Mesendoderm (in vitro differentiated cells): ENCODE measurements around the gene ZNF605.
"Not testable (repeated sequence)": the region's sequence is repeated elsewhere in the genome, so short reads cannot be mapped to it uniquely, and the experiment has no call there.

Experiments
- DNase-seq: peaks from one replicate; pipeline ENCODE4 v3.0.0; 2013
- H2AK5ac ChIP-seq: 2 replicates; pipeline ENCODE4 v1.6.1; 2013; ENCODE audit warnings: low read length, inconsistent platforms
- H2BK120ac ChIP-seq: 2 replicates; pipeline ENCODE4 v1.6.1; 2013; ENCODE audit warnings: low read depth, mild to moderate bottlenecking, low read length, moderate library complexity, mixed read lengths
- H2BK15ac ChIP-seq: replicated peaks from 2 replicates; pipeline ENCODE4 v1.6.1; 2013; ENCODE audit warnings: low read depth, mild to moderate bottlenecking, moderate library complexity
- H2BK5ac ChIP-seq: 2 replicates; pipeline ENCODE4 v1.6.1; 2013; ENCODE audit warnings: low read length, inconsistent platforms
- H3K18ac ChIP-seq: 2 replicates; pipeline ENCODE4 v1.6.1; 2013; ENCODE audit warnings: mild to moderate bottlenecking, low read length, mixed read lengths
- H3K23ac ChIP-seq: one replicate; pipeline ENCODE4 v1.6.1; 2013; ENCODE audit warnings: low read length
- H3K27ac ChIP-seq: 2 replicates; pipeline ENCODE4 v1.5.1; 2013; ENCODE audit warnings: low read depth, mild to moderate bottlenecking, inconsistent platforms, low read length, moderate library complexity
- H3K27me3 ChIP-seq: 2 replicates; pipeline ENCODE4 v1.6.1; 2013; ENCODE audit warnings: low read length, control low read depth, mild to moderate bottlenecking, inconsistent platforms; ENCODE audit not compliant: insufficient read depth, poor library complexity
- H3K36me3 ChIP-seq: 2 replicates; pipeline ENCODE4 v1.6.1; 2013; ENCODE audit warnings: low read length, inconsistent platforms; ENCODE audit not compliant: control insufficient read depth, insufficient read depth
- H3K4ac ChIP-seq: one replicate; pipeline ENCODE4 v1.6.1; 2013; ENCODE audit warnings: low read depth, mild to moderate bottlenecking, low read length, moderate library complexity
- H3K4me1 ChIP-seq: 2 replicates; pipeline ENCODE4 v1.6.1; 2013; ENCODE audit warnings: low read depth, low read length, inconsistent platforms; ENCODE audit not compliant: control insufficient read depth
- H3K4me2 ChIP-seq: 2 replicates; pipeline ENCODE4 v1.6.1; 2013; ENCODE audit warnings: low read length
- H3K4me3 ChIP-seq: 2 replicates; pipeline ENCODE4 v1.5.1; 2013; ENCODE audit warnings: mild to moderate bottlenecking, low read length
- H3K56ac ChIP-seq: one replicate; pipeline ENCODE4 v1.6.1; 2013; ENCODE audit warnings: low read length
- H3K79me1 ChIP-seq: 2 replicates; pipeline ENCODE4 v1.6.1; 2013; ENCODE audit warnings: low read length, inconsistent platforms
- H3K79me2 ChIP-seq: 2 replicates; pipeline ENCODE4 v1.6.1; 2013; ENCODE audit warnings: mild to moderate bottlenecking, low read length; ENCODE audit not compliant: control insufficient read depth, insufficient read depth
- H3K9ac ChIP-seq: 2 replicates; pipeline ENCODE4 v1.6.1; 2013; ENCODE audit warnings: low read length, inconsistent platforms
- H4K5ac ChIP-seq: one replicate; pipeline ENCODE4 v1.6.1; 2013; ENCODE audit warnings: low read length
- H4K8ac ChIP-seq: one replicate; pipeline ENCODE4 v1.6.1; 2013; ENCODE audit warnings: low read depth, mild to moderate bottlenecking, control low read depth, low read length, moderate library complexity
- WGBS: extraction: QIAGEN DNeasy Blood & Tissue Kit; methylation state at CpG from one replicate; pipeline ENCODE4 v1.1.7; 2013; ENCODE audit warnings: low lambda C conversion rate, missing lambda C conversion rate; ENCODE audit not compliant: insufficient coverage; ENCODE audit errors: extremely low coverage; 5-methylcytosine and 5-hydroxymethylcytosine counted together

ZNF605 gene

DNA sequence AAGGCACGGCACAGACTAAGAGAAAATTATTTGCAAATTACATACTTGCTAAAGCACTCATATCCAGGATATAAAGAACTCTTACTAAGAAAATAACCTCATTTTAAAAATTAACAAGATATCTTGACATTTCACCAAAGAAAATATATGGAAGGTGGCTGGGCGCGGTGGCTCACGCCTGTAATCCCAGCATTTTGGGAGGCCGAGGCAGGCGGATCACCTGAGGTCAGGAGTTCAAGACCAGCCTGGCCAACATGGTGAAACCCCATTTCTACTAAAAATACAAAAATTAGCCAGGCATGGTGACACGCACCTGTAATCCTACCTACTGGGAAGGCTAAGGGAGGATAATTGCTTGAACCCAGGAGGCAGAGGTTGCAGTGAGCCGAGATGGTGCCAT, 19.2 kb downstream of the ZNF605 start:
- H3K4me1 ChIP-seq, H3K23ac ChIP-seq: not testable (repeated sequence)
- no CpG with 5 or more reads among the region's 8 CpGs for WGBS

DNA sequence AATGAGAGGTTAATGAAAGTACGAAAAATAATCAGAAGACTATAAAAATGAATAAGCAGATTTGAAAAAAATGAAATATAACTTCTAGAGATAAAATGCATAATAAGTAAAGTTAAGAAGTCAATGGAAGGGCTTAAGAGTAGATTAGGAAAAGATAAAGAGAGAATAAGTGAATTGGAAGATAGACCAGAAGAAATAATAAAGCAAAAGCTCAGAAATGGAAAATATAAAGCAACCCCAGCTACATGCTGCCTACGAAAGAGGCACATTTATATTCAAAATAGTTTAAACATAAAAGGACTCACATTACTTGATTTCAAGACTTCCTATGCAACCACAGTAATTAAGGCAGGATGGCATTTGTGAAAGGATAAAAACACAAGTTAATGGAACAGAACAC, 19.9 kb downstream of the ZNF605 start:
- Histone ChIP-seq H3K23ac (no peak overlapping the region), H3K18ac (no peak overlapping the region), H3K27ac (no peak overlapping the region), H3K36me3 (peaks cover 4% of the 10 kb centered on the region), H4K8ac (no peak overlapping the region), H3K4me2 (no peak overlapping the region), H3K9ac (no peak overlapping the region), H2BK15ac (no peak overlapping the region), H3K4ac (no peak overlapping the region), H3K79me1 (no peaks in the 10 kb centered on the region), H4K5ac (no peak overlapping the region), H3K56ac (no peak overlapping the region), H2BK120ac (no peak overlapping the region), H3K4me1 (no peaks in the 10 kb centered on the region), H2BK5ac (no peak overlapping the region), H3K4me3 (no peak overlapping the region), H3K27me3 (peaks cover 1% of the 10 kb centered on the region), H2AK5ac (no peak overlapping the region), H3K79me2 (no peaks in the 10 kb centered on the region)
- no peak for DNase-seq
- WGBS = 100% methylated on average over 1 of the region's 2 CpGs

More for the DNA sequence above, 19.2 kb downstream of the ZNF605 start:
- H3K4me3 ChIP-seq, H2BK120ac ChIP-seq, H3K56ac ChIP-seq, H4K8ac ChIP-seq, H2BK15ac ChIP-seq, H3K79me2 ChIP-seq, H3K18ac ChIP-seq, H3K27ac ChIP-seq, H3K4me2 ChIP-seq, H2BK5ac ChIP-seq, H3K36me3 ChIP-seq, H3K4ac ChIP-seq, H3K9ac ChIP-seq, H3K27me3 ChIP-seq, H4K5ac ChIP-seq, H3K79me1 ChIP-seq, H2AK5ac ChIP-seq, DNase-seq: not testable (repeated sequence)

DNA sequence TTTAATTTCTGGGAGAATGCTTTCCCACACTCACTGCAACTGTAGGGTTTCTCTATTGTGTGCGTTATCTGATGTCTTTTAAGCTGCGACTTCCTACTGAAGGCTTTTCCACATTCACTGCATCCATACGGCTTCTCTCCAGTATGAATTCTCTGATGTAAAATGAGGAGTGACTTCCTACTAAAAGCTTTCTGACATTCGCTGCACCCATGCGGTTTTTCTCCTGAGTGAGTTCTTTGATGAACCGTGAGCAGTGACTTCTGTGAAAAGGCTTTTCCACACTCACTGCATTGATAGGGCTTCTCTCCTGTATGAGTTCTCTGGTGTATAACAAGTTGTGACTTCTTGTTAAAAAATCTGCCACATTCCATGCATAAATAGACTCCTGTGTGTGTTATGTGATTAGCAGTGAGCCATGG, 29.7 kb downstream of the ZNF605 start:
- no peak overlapping the region for H4K5ac ChIP-seq
- no peak overlapping the region for H3K23ac ChIP-seq
- H2BK120ac ChIP-seq = no peak overlapping the region
- H3K9ac ChIP-seq = no peak overlapping the region
- H4K8ac ChIP-seq = no peak overlapping the region
- no peak overlapping the region for H2BK5ac ChIP-seq
- peaks cover 1% of the 10 kb centered on the region for H3K27me3 ChIP-seq
- no peaks in the 10 kb centered on the region for H3K4me1 ChIP-seq
- H3K56ac ChIP-seq = no peak overlapping the region
- H3K79me2 ChIP-seq = no peaks in the 10 kb centered on the region
- H3K27ac ChIP-seq = no peak overlapping the region
- no peak overlapping the region for H2BK15ac ChIP-seq
- H3K18ac ChIP-seq = no peak overlapping the region
- no peaks in the 10 kb centered on the region for H3K36me3 ChIP-seq
- WGBS = no CpG with 5 or more reads among the region's 6 CpGs
- no peaks in the 10 kb centered on the region for H3K79me1 ChIP-seq
- H3K4me2 ChIP-seq = no peak overlapping the region
- peak overlapping the region; percentile 16 for H3K4me3 ChIP-seq
- H2AK5ac ChIP-seq = no peak overlapping the region
- no peak overlapping the region for H3K4ac ChIP-seq
- peak; percentile 14 for DNase-seq

GRCh38 chr12:132925597-132926414, 30.3 kb downstream of the ZNF605 start:
- Histone ChIP-seq H3K27ac (no peak overlapping the region), H3K27me3 (no peaks in the 10 kb centered on the region), H4K8ac (no peak overlapping the region), H3K4ac (no peak overlapping the region), H3K4me2 (no peak overlapping the region), H3K9ac (no peak overlapping the region), H3K56ac (no peak overlapping the region), H3K4me1 (no peaks in the 10 kb centered on the region), H3K79me1 (no peaks in the 10 kb centered on the region), H3K36me3 (no peaks in the 10 kb centered on the region), H3K4me3 (peak overlapping the region; percentile 29), H3K18ac (no peak overlapping the region), H4K5ac (no peak overlapping the region), H2BK120ac (no peak overlapping the region), H2BK15ac (no peak overlapping the region), H2BK5ac (no peak overlapping the region), H3K23ac (no peak overlapping the region), H3K79me2 (no peaks in the 10 kb centered on the region), H2AK5ac (no peak overlapping the region)
- DNase-seq = peak; percentile 29
- no CpG with 5 or more reads among the region's 8 CpGs for WGBS

DNA sequence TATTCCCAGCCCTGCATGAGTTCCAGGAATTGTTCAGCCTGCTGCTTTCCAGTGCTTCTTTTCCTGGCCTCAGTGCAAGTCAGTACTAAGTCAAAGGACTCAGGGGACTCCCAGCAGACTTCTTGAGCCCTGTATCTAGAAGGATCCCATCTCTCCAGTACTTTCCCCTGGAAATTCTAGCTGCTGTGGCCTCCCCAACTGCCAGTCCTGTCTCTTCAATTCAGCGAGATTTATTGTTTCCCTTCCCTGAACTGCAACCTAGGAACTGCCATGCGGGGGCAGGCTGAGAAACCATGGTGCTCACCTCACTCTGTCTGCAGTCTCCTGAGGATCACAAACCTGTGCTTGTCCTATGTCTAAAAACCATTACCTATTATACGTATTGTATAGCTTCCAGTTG, 31.8 kb downstream of the ZNF605 start:
- no peaks in the 10 kb centered on the region for H3K79me2 ChIP-seq
- no peak overlapping the region for H4K8ac ChIP-seq
- H2BK5ac ChIP-seq = no peak overlapping the region
- no peak overlapping the region for H3K4me2 ChIP-seq
- H3K23ac ChIP-seq = no peak overlapping the region
- no peak overlapping the region for H2AK5ac ChIP-seq
- no peak overlapping the region for H3K4ac ChIP-seq
- no peak overlapping the region for H2BK15ac ChIP-seq
- no peaks in the 10 kb centered on the region for H3K27me3 ChIP-seq
- H3K56ac ChIP-seq = no peak overlapping the region
- H3K36me3 ChIP-seq = no peaks in the 10 kb centered on the region
- H3K27ac ChIP-seq = no peak overlapping the region
- H3K4me1 ChIP-seq = no peaks in the 10 kb centered on the region
- whole genome bisulfite sequencing = no CpG with 5 or more reads among the region's 3 CpGs
- no peak overlapping the region for H4K5ac ChIP-seq
- H3K4me3 ChIP-seq = peak overlapping the region; percentile 16
- H2BK120ac ChIP-seq = no peak overlapping the region
- no peak overlapping the region for H3K18ac ChIP-seq
- no peak for DNase-seq
- H3K79me1 ChIP-seq = no peaks in the 10 kb centered on the region
- H3K9ac ChIP-seq = no peak overlapping the region
